GM12878 (cell line): ENCODE data around the gene ZNF783. TPM values are rescaled to one million over a fixed set of nuclear protein-coding genes. Genes with fewer than 3 reads are reported as not detected.
A peak's percentile ranks its signal among the peaks of the same experiment; 100 is the strongest.
"Not testable (repeated sequence)": the region's sequence is repeated elsewhere in the genome, so short reads cannot be mapped to it uniquely, and the experiment has no call there.

ENCODE experiments used
- ATAC-seq: fragments of 200-7000 bp; cut with Tn5 transposase; 3 replicates; pipeline ENCODE4 v1.9.1; 2020; ENCODE audit warnings: mild to moderate bottlenecking, moderate library complexity
- BruUV-seq: library from RNA; stranded (reverse); fragments of 400-500 nt; replicated peaks from 2 replicates; lab custom pipeline; 2021; lab: Mats Ljungman, UMichigan
- CTCF ChIA-PET: fragments of 300-600 bp; sonication (Branson Sonifier 250); formaldehyde crosslinking; extraction: SDS; loops from one replicate; lab custom pipeline; 2021; ENCODE audit warnings: inconsistent platforms; lab: Yijun Ruan, JAX
- POLR2A ChIA-PET: fragments of 350-600 bp; formaldehyde crosslinking; extraction: SDS; loops from one replicate; lab custom pipeline; 2021; ENCODE audit warnings: inconsistent platforms; lab: Charles Lee
- RAD21 ChIA-PET: fragments of 300-600 bp; sonication (Branson Sonifier 250); formaldehyde crosslinking; loops from one replicate; lab custom pipeline; 2023; ENCODE audit warnings: antibody characterized with exemption; ENCODE audit not compliant: unreplicated experiment; lab: Charles Lee
- SMC1A ChIA-PET: fragments of 300-600 bp; sonication (Branson Sonifier 250); formaldehyde crosslinking; loops from one replicate; lab custom pipeline; 2023; ENCODE audit not compliant: unreplicated experiment, uncharacterized antibody; lab: Charles Lee
- DNase-seq: peaks from one replicate; pipeline ENCODE4 v3.0.0-alpha.2; 2011; ENCODE audit warnings: low read depth, low spot score
- FAIRE-seq: peaks from 3 replicates; lab custom pipeline; 2011; peaks lifted over from hg19 to GRCh38; lab: Jason Lieb, UNC
- H2AFZ ChIP-seq: 2 replicates; pipeline ENCODE4 v1.6.0; 2011; ENCODE audit warnings: low read depth, low read length, control low read depth; ENCODE audit not compliant: control insufficient read depth
- H3K27ac ChIP-seq: 2 replicates; pipeline ENCODE4 v1.5.1; 2011; ENCODE audit warnings: control low read depth; ENCODE audit not compliant: control insufficient read depth, insufficient read depth
- H3K27me3 ChIP-seq, 2 experiments: replicated peaks in 1 of 2; 2 replicates each; pipeline versions ENCODE4 v1.6.0 to v1.6.1; 2011; ENCODE audit warnings: low read length in 1 of 2; ENCODE audit not compliant: control insufficient read depth in 2 of 2, insufficient read depth in 2 of 2
- H3K36me3 ChIP-seq, 2 experiments: 2 replicates each; pipeline ENCODE4 v1.5.1; 2011; ENCODE audit warnings: low read length in 1 of 2; ENCODE audit not compliant: control insufficient read depth in 2 of 2, insufficient read depth in 2 of 2
- H3K4me1 ChIP-seq: 2 replicates; pipeline ENCODE4 v1.6.1; 2011; ENCODE audit warnings: mild to moderate bottlenecking, low read length, moderate library complexity, mixed read lengths; ENCODE audit not compliant: control insufficient read depth, insufficient read depth
- H3K4me2 ChIP-seq: 2 replicates; pipeline ENCODE4 v1.6.0; 2011; ENCODE audit warnings: control low read depth; ENCODE audit not compliant: control insufficient read depth, insufficient read depth
- H3K4me3 ChIP-seq: fragments of 200-600 bp; sonication (generic); 2 replicates; pipeline ENCODE4 v1.5.1; 2016
- H3K79me2 ChIP-seq: 2 replicates; pipeline ENCODE4 v1.6.0; 2011; ENCODE audit warnings: low read length; ENCODE audit not compliant: control insufficient read depth, insufficient read depth
- H3K9ac ChIP-seq: 2 replicates; pipeline ENCODE4 v1.8.0; 2011; ENCODE audit warnings: low read length, control low read depth, mixed read lengths; ENCODE audit not compliant: control insufficient read depth, insufficient read depth
- H3K9me3 ChIP-seq: replicated peaks from 3 replicates; pipeline ENCODE4 v1.5.1; 2011; ENCODE audit warnings: mild to moderate bottlenecking, low read length; ENCODE audit not compliant: control insufficient read depth, insufficient read depth
- H4K20me1 ChIP-seq: 2 replicates; pipeline ENCODE4 v1.6.0; 2011; ENCODE audit not compliant: control insufficient read depth, insufficient read depth
- CEBPB ChIP-seq, 2 experiments: fragments of 150-350 bp in 1 of 2; IDR thresholded peaks; 2 replicates each; pipeline ENCODE4 v1.6.1; 2012 to 2014; ENCODE audit warnings: low read depth in 2 of 2, low read length in 2 of 2, borderline replicate concordance in 1 of 2, inconsistent platforms in 1 of 2
- MYB ChIP-seq: fragments of 150-350 bp; IDR thresholded peaks from 2 replicates; pipeline ENCODE4 v1.6.1; 2014; ENCODE audit warnings: mild to moderate bottlenecking, low read depth, low read length, borderline replicate concordance
- POLR2A ChIP-seq: IDR thresholded peaks from 2 replicates; pipeline ENCODE4 v1.6.1; 2011; ENCODE audit warnings: low read depth, mild to moderate bottlenecking, low read length
- WGBS: methylation state at CpG from one replicate; pipeline ENCODE4 v1.1.6; 2016; ENCODE audit warnings: low lambda C conversion rate; ENCODE audit not compliant: insufficient replicate concordance, insufficient coverage; ENCODE audit errors: missing lambda C conversion rate; 5-methylcytosine and 5-hydroxymethylcytosine counted together
- in situ Hi-C: fragments of 300-500 bp; cut with MboI; formaldehyde crosslinking; loops from 9 replicates; pipeline ENCODE4 v1.14.3; 2018; ENCODE audit warnings: mixed read lengths
- intact Hi-C: fragments of 100-400 bp; cut with micrococcal nuclease; formaldehyde crosslinking; loops from one replicate; pipeline ENCODE4 v1.14.2; 2022; ENCODE audit not compliant: unreplicated experiment
- polyA plus RNA-seq, 11 experiments: library from polyadenylated mRNA; depleted of rRNA in 4 of 11; unstranded in 6 of 11; stranded (reverse) in 5 of 11; fragments of >200 nt; fragmentation: Nextera tagmentation in 4 of 11; fragmentation: Illumina TruSeq in 1 of 11; extraction: Ambion mirVana in 4 of 11; extraction: Trizol in 1 of 11; gene quantifications; 1 replicate in 1 of 11; 2 replicates in 10 of 11; pipeline versions ENCODE4 v1.2.1 to v1.2.3, GENCODE V29; 2011 to 2016; ENCODE audit warnings: inconsistent platforms in 2 of 11, missing spikeins in 2 of 11, low read depth in 1 of 11
- total RNA-seq, 4 experiments: library from RNA; depleted of rRNA in 3 of 4; stranded (reverse); fragments of >200 nt in 3 of 4; fragmentation: Illumina TruSeq in 1 of 4; extraction: Trizol in 1 of 4; gene quantifications; 2 replicates each; pipeline versions ENCODE4 v1.2.1 to v1.2.3, GENCODE V29; 2013 to 2021

ZNF783 gene
- total and polyA plus RNA-seq, 10 of the 15 experiments (the other 5 are each of a cell fraction or from before 2014, with no cell fraction given): 2.0 to 14.4 (median 6.4) TPM

DNA sequence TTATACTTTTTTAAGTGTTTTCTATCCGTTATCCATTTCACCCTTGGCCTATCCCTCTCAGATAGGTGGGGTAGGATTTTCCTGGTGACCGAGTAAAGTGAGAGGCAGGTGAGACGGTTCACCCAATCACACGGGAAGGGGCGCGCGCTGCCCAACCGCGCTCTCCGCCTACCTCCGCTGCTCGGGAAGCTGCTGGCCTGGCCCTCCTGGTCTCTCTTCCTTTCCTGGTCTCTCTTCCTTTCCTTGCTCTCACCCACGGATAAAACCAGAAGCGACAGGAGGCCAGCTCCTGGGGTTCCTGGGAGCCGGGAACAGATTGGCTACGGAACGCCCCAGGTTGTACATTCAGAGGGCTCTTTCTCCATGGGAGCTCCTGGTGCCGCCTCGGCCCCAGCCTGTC, 36.9 kb upstream of the ZNF783 start:
- H3K4me1 ChIP-seq: no peaks in the 10 kb centered on the region
- no peak overlapping the region for H2AFZ ChIP-seq
- intact Hi-C loops: no loop called here
- no peaks in the 10 kb centered on the region for H3K27me3 ChIP-seq
- H3K4me3 ChIP-seq: no peak overlapping the region
- ATAC-seq (no peak), DNase-seq (no peak), FAIRE-seq (no peak)
- no peak overlapping the region for H3K27ac ChIP-seq
- no peaks in the 10 kb centered on the region for H3K79me2 ChIP-seq
- no TSS peak for BruUV-seq
- no peak for TF ChIP-seq MYB
- CTCF ChIA-PET: no interaction called here
- WGBS: over 99% methylated on average over 17 of the region's 19 CpGs
- H3K36me3 ChIP-seq: peaks cover 6 to 16% of the 10 kb centered on the region in 2 experiments; a peak in 3 of 4 replicates
- H4K20me1 ChIP-seq: no peaks in the 10 kb centered on the region
- RAD21 ChIA-PET: no interaction called here
- no peak overlapping the region for H3K4me2 ChIP-seq
- H3K9me3 ChIP-seq: no peaks in the 10 kb centered on the region
- SMC1A ChIA-PET: no interaction called here
- POLR2A ChIA-PET: no interaction called here
- in situ Hi-C loops: no loop called here
- no peak overlapping the region for H3K9ac ChIP-seq

DNA sequence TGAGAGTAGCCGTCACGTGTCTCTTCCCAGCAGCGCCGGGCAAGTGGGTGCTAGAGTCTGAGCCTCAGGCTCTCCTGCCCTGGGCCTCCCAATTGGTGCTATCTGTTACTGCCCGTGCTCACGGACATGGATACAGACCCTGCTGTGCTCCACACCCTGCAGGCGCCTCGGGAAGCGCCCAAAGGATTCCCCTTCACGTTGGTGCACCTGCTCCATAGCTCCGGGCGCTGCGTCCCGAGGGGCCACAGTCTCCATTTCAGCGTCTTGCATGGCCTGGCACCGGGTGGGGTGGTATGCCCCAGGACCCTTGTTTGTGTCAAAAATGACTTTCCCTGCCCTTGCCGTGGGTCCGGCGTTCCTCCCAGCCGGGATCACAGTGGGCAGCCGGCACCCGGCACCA, 36.3 kb upstream of the ZNF783 start:
- in situ Hi-C loops (no loop called here), intact Hi-C loops (no loop called here)
- RAD21 ChIA-PET: no interaction called here
- H3K4me3 ChIP-seq: no peak overlapping the region
- no TSS peak for BruUV-seq
- ATAC-seq (no peak), FAIRE-seq (no peak), DNase-seq (no peak)
- no peak overlapping the region for H3K9ac ChIP-seq
- POLR2A ChIA-PET: no interaction called here
- 97% methylated on average over 22 of the region's 22 CpGs for WGBS
- peaks cover 3 to 14% of the 10 kb centered on the region in 2 experiments; a peak in 3 of 4 replicates for H3K36me3 ChIP-seq
- SMC1A ChIA-PET: no interaction called here
- H3K4me2 ChIP-seq: no peak overlapping the region
- H3K27ac ChIP-seq: no peak overlapping the region
- no peak overlapping the region for H2AFZ ChIP-seq
- no peaks in the 10 kb centered on the region for H3K79me2 ChIP-seq
- no peaks in the 10 kb centered on the region for H3K27me3 ChIP-seq
- no peaks in the 10 kb centered on the region for H3K9me3 ChIP-seq
- CTCF ChIA-PET: no interaction called here
- H3K4me1 ChIP-seq: no peaks in the 10 kb centered on the region
- H4K20me1 ChIP-seq: no peaks in the 10 kb centered on the region
- TF ChIP-seq CEBPB (IDR thresholded peaks at IDR 0.05; ENCODE audit: borderline replicate concordance in 1 of 2, low read depth in 2 of 2, low read length in 2 of 2) (no peak), POLR2A (peak; percentile 30; the same call in 1 of the 2 replicates)

DNA sequence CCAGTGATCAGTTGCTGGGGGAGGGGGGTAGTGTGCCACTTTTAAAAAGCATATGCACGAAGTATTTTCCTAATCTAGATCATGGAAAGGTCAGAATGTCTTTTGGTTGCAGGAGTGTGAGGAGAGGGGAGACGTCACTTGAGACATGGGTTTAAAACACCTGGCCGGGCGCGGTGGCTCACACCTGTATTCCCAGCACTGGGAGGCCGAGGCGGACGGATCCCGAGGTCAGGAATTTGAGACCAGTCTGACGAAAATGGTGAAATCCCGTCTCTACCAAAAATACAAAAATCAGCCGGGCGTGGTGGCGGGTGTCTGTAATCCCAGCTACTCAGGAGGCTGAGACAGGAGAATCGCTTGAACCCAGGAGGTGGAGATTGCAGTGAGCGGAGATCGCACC, 35.6 kb upstream of the ZNF783 start:
- H3K4me3 ChIP-seq, H3K9ac ChIP-seq, H3K9me3 ChIP-seq, H2AFZ ChIP-seq, in situ Hi-C loops, FAIRE-seq, SMC1A ChIA-PET, H3K27me3 ChIP-seq, H4K20me1 ChIP-seq, H3K4me1 ChIP-seq, POLR2A ChIA-PET, H3K79me2 ChIP-seq, intact Hi-C loops, ATAC-seq, H3K27ac ChIP-seq, DNase-seq, H3K4me2 ChIP-seq, RAD21 ChIA-PET: not testable (repeated sequence)
- CTCF ChIA-PET: interaction anchor here (0.9 kb wide), 1 partner anchor 36 kb away, joined by 3 read pairs; the partner anchor contains the start of gene ZNF783
- BruUV-seq: TSS peak; percentile 38
- peaks cover 3 to 13% of the 10 kb centered on the region in 2 experiments; a peak in 3 of 4 replicates for H3K36me3 ChIP-seq
- WGBS: 91% methylated on average over 17 of the region's 17 CpGs
